ENCODE data around the gene CFAP61. TPM values are rescaled to one million over a fixed set of nuclear protein-coding genes. Genes with fewer than 3 reads are reported as not detected.

CFAP61 gene
- total RNA-seq, 1 donor from 2014 or later = not detected

DNA sequence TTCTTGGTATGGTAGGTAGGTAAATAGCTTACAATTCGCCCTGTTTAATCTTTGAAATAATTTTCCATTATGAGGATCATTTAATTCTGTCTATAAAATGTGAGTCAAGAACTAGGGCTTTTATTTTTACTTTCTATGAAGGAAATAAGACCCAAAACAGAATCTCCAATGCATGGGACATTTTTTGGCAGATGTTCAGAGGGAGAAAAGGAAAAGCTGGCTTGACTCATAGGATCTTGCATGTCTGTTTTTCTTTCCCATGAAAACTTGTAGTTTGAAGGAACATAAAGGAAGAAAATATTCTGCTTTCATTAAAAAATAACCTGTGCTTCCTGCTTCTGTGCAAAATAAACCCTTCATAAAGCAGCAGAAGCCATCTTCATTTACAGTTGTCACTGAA, 172.5 kb downstream of the CFAP61 start:
- Mint-ChIP-seq H3K4me3 (ENCODE audit: unreplicated experiment) (no peak overlapping the region), H3K4me1 (ENCODE audit: low read depth, unreplicated experiment) (peaks cover 13% of the 10 kb centered on the region), H3K9me3 (ENCODE audit: unreplicated experiment) (peaks cover 10% of the 10 kb centered on the region), H3K27ac (ENCODE audit: unreplicated experiment) (no peak overlapping the region), H3K27me3 (ENCODE audit: low read depth, unreplicated experiment) (peaks cover 2% of the 10 kb centered on the region), H3K36me3 (ENCODE audit: low read depth, unreplicated experiment) (no peaks in the 10 kb centered on the region)
- H3K36me3 ChIP-seq (ENCODE audit: insufficient read depth, low read length) = no peaks in the 10 kb centered on the region
- no peak overlapping the region for H3K4me2 ChIP-seq (ENCODE audit: low read length)
- no peak overlapping the region for H3K27ac ChIP-seq (ENCODE audit: low read depth, low read length)
- DNase-seq (ENCODE audit: low read depth) = no peak
- FAIRE-seq = no peak
- H3K4me3 ChIP-seq (ENCODE audit: insufficient read depth, low read depth, low read length) = no peak overlapping the region
- peaks cover 5% of the 10 kb centered on the region for H3K9me3 ChIP-seq (ENCODE audit: insufficient read depth, low read depth, low read length)
- no peaks in the 10 kb centered on the region for H4K20me1 ChIP-seq (ENCODE audit: insufficient read depth, low read length)
- no peak overlapping the region for H3K9ac ChIP-seq (ENCODE audit: low read length)
- TF ChIP-seq, protein P1, sequence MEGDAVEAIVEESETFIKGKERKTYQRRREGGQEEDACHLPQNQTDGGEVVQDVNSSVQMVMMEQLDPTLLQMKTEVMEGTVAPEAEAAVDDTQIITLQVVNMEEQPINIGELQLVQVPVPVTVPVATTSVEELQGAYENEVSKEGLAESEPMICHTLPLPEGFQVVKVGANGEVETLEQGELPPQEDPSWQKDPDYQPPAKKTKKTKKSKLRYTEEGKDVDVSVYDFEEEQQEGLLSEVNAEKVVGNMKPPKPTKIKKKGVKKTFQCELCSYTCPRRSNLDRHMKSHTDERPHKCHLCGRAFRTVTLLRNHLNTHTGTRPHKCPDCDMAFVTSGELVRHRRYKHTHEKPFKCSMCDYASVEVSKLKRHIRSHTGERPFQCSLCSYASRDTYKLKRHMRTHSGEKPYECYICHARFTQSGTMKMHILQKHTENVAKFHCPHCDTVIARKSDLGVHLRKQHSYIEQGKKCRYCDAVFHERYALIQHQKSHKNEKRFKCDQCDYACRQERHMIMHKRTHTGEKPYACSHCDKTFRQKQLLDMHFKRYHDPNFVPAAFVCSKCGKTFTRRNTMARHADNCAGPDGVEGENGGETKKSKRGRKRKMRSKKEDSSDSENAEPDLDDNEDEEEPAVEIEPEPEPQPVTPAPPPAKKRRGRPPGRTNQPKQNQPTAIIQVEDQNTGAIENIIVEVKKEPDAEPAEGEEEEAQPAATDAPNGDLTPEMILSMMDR (IDR thresholded peaks at IDR 0.05; ENCODE audit: insufficient read depth, low read depth, low read length) = no peak
- TF ChIP-seq EZH2 (IDR thresholded peaks at IDR 0.05; ENCODE audit: insufficient read depth, low read length) = no peak
- no peaks in the 10 kb centered on the region for H3K4me1 ChIP-seq (ENCODE audit: insufficient read depth, low read length)
- H2AFZ ChIP-seq (ENCODE audit: low read depth, low read length) = no peak overlapping the region
- H3K79me2 ChIP-seq (ENCODE audit: insufficient read depth, low read length) = no peaks in the 10 kb centered on the region
- H3K27me3 ChIP-seq (ENCODE audit: insufficient read depth, low read length) = no peaks in the 10 kb centered on the region

DNA sequence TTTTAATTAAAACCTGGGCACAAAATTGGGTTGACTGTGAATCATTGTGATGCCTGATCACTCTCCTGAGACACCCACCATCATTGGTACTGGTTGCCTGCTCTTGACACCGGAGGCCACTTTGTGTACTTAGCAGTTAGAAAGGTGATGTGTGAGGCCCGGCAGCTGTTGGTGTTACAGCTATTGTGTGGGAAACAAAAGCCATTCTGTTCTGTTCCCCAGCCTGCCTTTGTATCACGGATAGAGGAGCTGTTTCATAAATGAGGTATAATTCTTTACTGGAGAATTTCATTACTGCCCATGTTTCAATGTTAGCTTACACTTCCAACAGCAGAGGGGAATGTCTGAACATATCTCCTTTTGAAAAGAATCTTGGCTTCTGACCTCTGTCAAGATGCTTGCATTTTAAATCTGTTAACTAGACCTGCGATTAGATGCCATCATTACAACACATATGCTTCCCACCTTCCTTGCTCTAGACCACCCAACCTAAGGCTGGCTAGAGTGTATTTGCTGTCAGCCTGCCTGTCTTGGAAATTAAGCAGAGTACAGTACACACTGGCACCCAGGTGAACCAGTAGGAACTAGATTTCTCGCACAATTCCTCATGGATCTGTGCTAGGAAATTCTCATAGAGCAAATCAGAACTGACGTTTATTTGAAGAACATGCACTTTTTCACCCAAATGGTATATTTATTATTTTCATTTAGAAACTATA, 173.2 kb downstream of the CFAP61 start:
- Histone ChIP-seq H3K9me3 (ENCODE audit: insufficient read depth, low read depth, low read length) (peaks cover 5% of the 10 kb centered on the region), H3K79me2 (ENCODE audit: insufficient read depth, low read length) (no peaks in the 10 kb centered on the region), H3K9ac (ENCODE audit: low read length) (no peak overlapping the region), H4K20me1 (ENCODE audit: insufficient read depth, low read length) (no peaks in the 10 kb centered on the region), H3K36me3 (ENCODE audit: insufficient read depth, low read length) (no peaks in the 10 kb centered on the region), H3K4me2 (ENCODE audit: low read length) (no peak overlapping the region), H3K27me3 (ENCODE audit: insufficient read depth, low read length) (no peaks in the 10 kb centered on the region), H3K4me3 (ENCODE audit: insufficient read depth, low read depth, low read length) (no peak overlapping the region), H3K4me1 (ENCODE audit: insufficient read depth, low read length) (no peaks in the 10 kb centered on the region), H2AFZ (ENCODE audit: low read depth, low read length) (no peak overlapping the region), H3K27ac (ENCODE audit: low read depth, low read length) (no peak overlapping the region)
- TF ChIP-seq, protein P1 (IDR thresholded peaks at IDR 0.05; ENCODE audit: insufficient read depth, low read depth, low read length) = no peak
- TF ChIP-seq EZH2 (IDR thresholded peaks at IDR 0.05; ENCODE audit: insufficient read depth, low read length) = no peak
- FAIRE-seq (no peak), DNase-seq (ENCODE audit: low read depth) (no peak)
- Mint-ChIP-seq H3K4me3 (ENCODE audit: unreplicated experiment) (no peak overlapping the region), H3K27me3 (ENCODE audit: low read depth, unreplicated experiment) (peaks cover 2% of the 10 kb centered on the region), H3K4me1 (ENCODE audit: low read depth, unreplicated experiment) (peaks cover 13% of the 10 kb centered on the region), H3K36me3 (ENCODE audit: low read depth, unreplicated experiment) (no peaks in the 10 kb centered on the region), H3K27ac (ENCODE audit: unreplicated experiment) (no peak overlapping the region), H3K9me3 (ENCODE audit: unreplicated experiment) (peaks cover 10% of the 10 kb centered on the region)

GRCh38 chr20:20226554-20226953, 174.2 kb downstream of the CFAP61 start:
- no peak overlapping the region for H3K4me3 ChIP-seq (ENCODE audit: insufficient read depth, low read depth, low read length)
- no peak for DNase-seq (ENCODE audit: low read depth)
- no peak for FAIRE-seq

More at GRCh38 chr20:20226554-20226953, 174.2 kb downstream of the CFAP61 start:
- no peak overlapping the region for H3K27ac ChIP-seq (ENCODE audit: low read depth, low read length)
- no peak overlapping the region for H2AFZ ChIP-seq (ENCODE audit: low read depth, low read length)
- no peaks in the 10 kb centered on the region for H3K79me2 ChIP-seq (ENCODE audit: insufficient read depth, low read length)
- Mint-ChIP-seq H3K9me3 (ENCODE audit: unreplicated experiment) (peaks cover 10% of the 10 kb centered on the region), H3K4me1 (ENCODE audit: low read depth, unreplicated experiment) (peaks cover 13% of the 10 kb centered on the region), H3K27ac (ENCODE audit: unreplicated experiment) (no peak overlapping the region), H3K4me3 (ENCODE audit: unreplicated experiment) (no peak overlapping the region), H3K36me3 (ENCODE audit: low read depth, unreplicated experiment) (no peaks in the 10 kb centered on the region), H3K27me3 (ENCODE audit: low read depth, unreplicated experiment) (peaks cover 4% of the 10 kb centered on the region)
- no peaks in the 10 kb centered on the region for H3K36me3 ChIP-seq (ENCODE audit: insufficient read depth, low read length)
- H3K27me3 ChIP-seq (ENCODE audit: insufficient read depth, low read length) = no peaks in the 10 kb centered on the region
- peaks cover 5% of the 10 kb centered on the region for H3K9me3 ChIP-seq (ENCODE audit: insufficient read depth, low read depth, low read length)
- no peaks in the 10 kb centered on the region for H4K20me1 ChIP-seq (ENCODE audit: insufficient read depth, low read length)
- TF ChIP-seq EZH2 (IDR thresholded peaks at IDR 0.05; ENCODE audit: insufficient read depth, low read length) = no peak
- TF ChIP-seq, protein P1 (IDR thresholded peaks at IDR 0.05; ENCODE audit: insufficient read depth, low read depth, low read length) = no peak
- H3K4me1 ChIP-seq (ENCODE audit: insufficient read depth, low read length) = no peaks in the 10 kb centered on the region
- no peak overlapping the region for H3K4me2 ChIP-seq (ENCODE audit: low read length)
- H3K9ac ChIP-seq (ENCODE audit: low read length) = no peak overlapping the region

Data from astrocyte (in vitro differentiated cells and primary cell).